GM12878 (cell line): ENCODE data around the gene NTM. TPM values are rescaled to one million over a fixed set of nuclear protein-coding genes. Genes with fewer than 3 reads are reported as not detected.

ENCODE experiments used
- ATAC-seq: fragments of 200-7000 bp; cut with Tn5 transposase; 3 replicates; pipeline ENCODE4 v1.9.1; 2020; ENCODE audit warnings: mild to moderate bottlenecking, moderate library complexity
- BruUV-seq: library from RNA; stranded (reverse); fragments of 400-500 nt; replicated peaks from 2 replicates; lab custom pipeline; 2021; lab: Mats Ljungman, UMichigan
- CTCF ChIA-PET: fragments of 300-600 bp; sonication (Branson Sonifier 250); formaldehyde crosslinking; extraction: SDS; loops from one replicate; lab custom pipeline; 2021; ENCODE audit warnings: inconsistent platforms; lab: Yijun Ruan, JAX
- POLR2A ChIA-PET: fragments of 350-600 bp; formaldehyde crosslinking; extraction: SDS; loops from one replicate; lab custom pipeline; 2021; ENCODE audit warnings: inconsistent platforms; lab: Charles Lee
- RAD21 ChIA-PET: fragments of 300-600 bp; sonication (Branson Sonifier 250); formaldehyde crosslinking; loops from one replicate; lab custom pipeline; 2023; ENCODE audit warnings: antibody characterized with exemption; ENCODE audit not compliant: unreplicated experiment; lab: Charles Lee
- SMC1A ChIA-PET: fragments of 300-600 bp; sonication (Branson Sonifier 250); formaldehyde crosslinking; loops from one replicate; lab custom pipeline; 2023; ENCODE audit not compliant: unreplicated experiment, uncharacterized antibody; lab: Charles Lee
- DNase-seq: peaks from one replicate; pipeline ENCODE4 v3.0.0-alpha.2; 2011; ENCODE audit warnings: low read depth, low spot score
- FAIRE-seq: peaks from 3 replicates; lab custom pipeline; 2011; peaks lifted over from hg19 to GRCh38; lab: Jason Lieb, UNC
- H2AFZ ChIP-seq: 2 replicates; pipeline ENCODE4 v1.6.0; 2011; ENCODE audit warnings: low read depth, low read length, control low read depth; ENCODE audit not compliant: control insufficient read depth
- H3K27ac ChIP-seq: 2 replicates; pipeline ENCODE4 v1.5.1; 2011; ENCODE audit warnings: control low read depth; ENCODE audit not compliant: control insufficient read depth, insufficient read depth
- H3K27me3 ChIP-seq, 2 experiments: replicated peaks in 1 of 2; 2 replicates each; pipeline versions ENCODE4 v1.6.0 to v1.6.1; 2011; ENCODE audit warnings: low read length in 1 of 2; ENCODE audit not compliant: control insufficient read depth in 2 of 2, insufficient read depth in 2 of 2
- H3K36me3 ChIP-seq, 2 experiments: 2 replicates each; pipeline ENCODE4 v1.5.1; 2011; ENCODE audit warnings: low read length in 1 of 2; ENCODE audit not compliant: control insufficient read depth in 2 of 2, insufficient read depth in 2 of 2
- H3K4me1 ChIP-seq: 2 replicates; pipeline ENCODE4 v1.6.1; 2011; ENCODE audit warnings: mild to moderate bottlenecking, low read length, moderate library complexity, mixed read lengths; ENCODE audit not compliant: control insufficient read depth, insufficient read depth
- H3K4me2 ChIP-seq: 2 replicates; pipeline ENCODE4 v1.6.0; 2011; ENCODE audit warnings: control low read depth; ENCODE audit not compliant: control insufficient read depth, insufficient read depth
- H3K4me3 ChIP-seq: fragments of 200-600 bp; sonication (generic); 2 replicates; pipeline ENCODE4 v1.5.1; 2016
- H3K79me2 ChIP-seq: 2 replicates; pipeline ENCODE4 v1.6.0; 2011; ENCODE audit warnings: low read length; ENCODE audit not compliant: control insufficient read depth, insufficient read depth
- H3K9ac ChIP-seq: 2 replicates; pipeline ENCODE4 v1.8.0; 2011; ENCODE audit warnings: low read length, control low read depth, mixed read lengths; ENCODE audit not compliant: control insufficient read depth, insufficient read depth
- H3K9me3 ChIP-seq: replicated peaks from 3 replicates; pipeline ENCODE4 v1.5.1; 2011; ENCODE audit warnings: mild to moderate bottlenecking, low read length; ENCODE audit not compliant: control insufficient read depth, insufficient read depth
- H4K20me1 ChIP-seq: 2 replicates; pipeline ENCODE4 v1.6.0; 2011; ENCODE audit not compliant: control insufficient read depth, insufficient read depth
- CHD2 ChIP-seq: IDR thresholded peaks from 2 replicates; pipeline ENCODE4 v1.6.1; 2011; ENCODE audit warnings: low read depth, low read length, improper control_type of control experiment, borderline replicate concordance
- GABPA ChIP-seq: IDR thresholded peaks from 2 replicates; pipeline ENCODE4 v1.6.1; 2014; ENCODE audit warnings: antibody characterized with exemption, low read depth, mild to moderate bottlenecking, inconsistent platforms
- HCFC1 ChIP-seq: fragments of 150-350 bp; IDR thresholded peaks from 2 replicates; pipeline ENCODE4 v1.6.1; 2014; ENCODE audit warnings: low read length
- NFXL1 ChIP-seq: fragments of 450-650 bp; IDR thresholded peaks from 2 replicates; pipeline ENCODE4 v1.6.1; 2017; ENCODE audit warnings: antibody characterized with exemption, mild to moderate bottlenecking, borderline replicate concordance
- NFYA ChIP-seq: IDR thresholded peaks from 2 replicates; pipeline ENCODE4 v1.6.1; 2011; ENCODE audit warnings: low read depth, mild to moderate bottlenecking, low read length, improper control_type of control experiment, borderline replicate concordance
- RAD21 ChIP-seq: IDR thresholded peaks from 2 replicates; pipeline ENCODE4 v1.6.1; 2011; ENCODE audit warnings: mild to moderate bottlenecking, low read depth, low read length, moderate library complexity; ENCODE audit not compliant: insufficient read depth
- RAD51 ChIP-seq: fragments of 450-650 bp; IDR thresholded peaks from 2 replicates; pipeline ENCODE4 v1.6.1; 2016; ENCODE audit warnings: moderate library complexity, mild to moderate bottlenecking, inconsistent platforms
- TCF3 ChIP-seq: IDR thresholded peaks from 2 replicates; pipeline ENCODE4 v1.6.1; 2012; ENCODE audit warnings: low read depth, mild to moderate bottlenecking, low read length, borderline replicate concordance; ENCODE audit not compliant: insufficient read depth
- TCF7 ChIP-seq: IDR thresholded peaks from 2 replicates; pipeline ENCODE4 v1.6.1; 2014; ENCODE audit warnings: antibody characterized with exemption, borderline replicate concordance
- WGBS: methylation state at CpG from one replicate; pipeline ENCODE4 v1.1.6; 2016; ENCODE audit warnings: low lambda C conversion rate; ENCODE audit not compliant: insufficient replicate concordance, insufficient coverage; ENCODE audit errors: missing lambda C conversion rate; 5-methylcytosine and 5-hydroxymethylcytosine counted together
- in situ Hi-C: fragments of 300-500 bp; cut with MboI; formaldehyde crosslinking; loops from 9 replicates; pipeline ENCODE4 v1.14.3; 2018; ENCODE audit warnings: mixed read lengths
- intact Hi-C: fragments of 100-400 bp; cut with micrococcal nuclease; formaldehyde crosslinking; loops from one replicate; pipeline ENCODE4 v1.14.2; 2022; ENCODE audit not compliant: unreplicated experiment
- polyA plus RNA-seq, 11 experiments: library from polyadenylated mRNA; depleted of rRNA in 4 of 11; unstranded in 6 of 11; stranded (reverse) in 5 of 11; fragments of >200 nt; fragmentation: Nextera tagmentation in 4 of 11; fragmentation: Illumina TruSeq in 1 of 11; extraction: Ambion mirVana in 4 of 11; extraction: Trizol in 1 of 11; gene quantifications; 1 replicate in 1 of 11; 2 replicates in 10 of 11; pipeline versions ENCODE4 v1.2.1 to v1.2.3, GENCODE V29; 2011 to 2016; ENCODE audit warnings: inconsistent platforms in 2 of 11, missing spikeins in 2 of 11, low read depth in 1 of 11
- total RNA-seq, 4 experiments: library from RNA; depleted of rRNA in 3 of 4; stranded (reverse); fragments of >200 nt in 3 of 4; fragmentation: Illumina TruSeq in 1 of 4; extraction: Trizol in 1 of 4; gene quantifications; 2 replicates each; pipeline versions ENCODE4 v1.2.1 to v1.2.3, GENCODE V29; 2013 to 2021
- TF ChIP-seq, protein P1 (sequence below): IDR thresholded peaks from 2 replicates; pipeline ENCODE4 v1.6.1; 2012; ENCODE audit warnings: low read depth, low read length, improper control_type of control experiment
- TF ChIP-seq, protein P2 (sequence below): IDR thresholded peaks from 2 replicates; pipeline ENCODE4 v1.6.1; 2011; ENCODE audit warnings: borderline replicate concordance, low read depth, mild to moderate bottlenecking, moderate library complexity, low read length; ENCODE audit not compliant: insufficient read depth, poor library complexity, severe bottlenecking
- TF ChIP-seq, protein P3 (sequence below): fragments of 450-650 bp; IDR thresholded peaks from 2 replicates; pipeline ENCODE4 v1.6.1; 2017; ENCODE audit warnings: mild to moderate bottlenecking, moderate library complexity

Gene NTM
- total and polyA plus RNA-seq, 10 of the 15 experiments (the other 5 are each of a cell fraction or from before 2014, with no cell fraction given): not detected

DNA sequence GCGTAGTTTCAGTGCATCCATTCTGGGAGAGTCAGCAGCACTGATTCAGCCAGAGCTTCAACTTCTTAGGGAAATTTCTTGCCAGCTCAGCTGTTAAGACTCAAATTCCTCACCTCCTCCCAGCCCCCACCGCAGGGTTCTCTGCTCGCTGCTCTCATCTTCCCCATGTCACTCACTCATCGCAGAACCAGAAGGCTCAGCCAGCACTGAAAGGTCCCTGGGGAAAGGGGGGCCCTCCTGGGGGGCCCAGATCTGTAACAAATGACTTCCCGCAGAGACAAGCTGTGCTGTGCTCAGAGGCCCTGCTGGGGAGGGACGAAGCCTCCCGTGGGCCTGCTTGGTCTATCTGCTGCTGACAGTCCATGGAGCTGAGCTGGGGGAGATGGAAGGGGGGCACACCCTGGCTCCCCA lies 220.6 kb downstream of the NTM start:
- peaks cover 2 to 3% of the 10 kb centered on the region in 2 experiments; a peak in 2 of 4 replicates for H3K27me3 ChIP-seq
- DNase-seq (no peak), ATAC-seq (no peak), FAIRE-seq (no peak)
- in situ Hi-C loops: no loop called here
- intact Hi-C loops: no loop called here
- no peak overlapping the region for H3K4me2 ChIP-seq
- no peak overlapping the region for H3K27ac ChIP-seq
- 22% methylated on average over 7 of the region's 7 CpGs for WGBS
- no peak overlapping the region for H3K4me3 ChIP-seq
- BruUV-seq: no TSS peak
- no peaks in the 10 kb centered on the region for H3K79me2 ChIP-seq
- ChIA-PET POLR2A (no interaction called here), CTCF (no interaction called here), SMC1A (no interaction called here), RAD21 (no interaction called here)
- no peaks in the 10 kb centered on the region for H3K36me3 ChIP-seq
- H4K20me1 ChIP-seq: no peaks in the 10 kb centered on the region
- H3K9ac ChIP-seq: no peak overlapping the region
- no peak for TF ChIP-seq RAD21
- TF ChIP-seq, protein P1, sequence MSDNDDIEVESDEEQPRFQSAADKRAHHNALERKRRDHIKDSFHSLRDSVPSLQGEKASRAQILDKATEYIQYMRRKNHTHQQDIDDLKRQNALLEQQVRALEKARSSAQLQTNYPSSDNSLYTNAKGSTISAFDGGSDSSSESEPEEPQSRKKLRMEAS: no peak
- no peak for TF ChIP-seq NFXL1
- TF ChIP-seq, protein P2, sequence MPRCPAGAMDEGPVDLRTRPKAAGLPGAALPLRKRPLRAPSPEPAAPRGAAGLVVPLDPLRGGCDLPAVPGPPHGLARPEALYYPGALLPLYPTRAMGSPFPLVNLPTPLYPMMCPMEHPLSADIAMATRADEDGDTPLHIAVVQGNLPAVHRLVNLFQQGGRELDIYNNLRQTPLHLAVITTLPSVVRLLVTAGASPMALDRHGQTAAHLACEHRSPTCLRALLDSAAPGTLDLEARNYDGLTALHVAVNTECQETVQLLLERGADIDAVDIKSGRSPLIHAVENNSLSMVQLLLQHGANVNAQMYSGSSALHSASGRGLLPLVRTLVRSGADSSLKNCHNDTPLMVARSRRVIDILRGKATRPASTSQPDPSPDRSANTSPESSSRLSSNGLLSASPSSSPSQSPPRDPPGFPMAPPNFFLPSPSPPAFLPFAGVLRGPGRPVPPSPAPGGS: no peak
- TF ChIP-seq HCFC1: no peak
- TF ChIP-seq NFYA: no peak
- TF ChIP-seq CHD2: no peak
- no peak for TF ChIP-seq GABPA
- TF ChIP-seq TCF3: no peak
- no peak for TF ChIP-seq TCF7
- TF ChIP-seq, protein P3, sequence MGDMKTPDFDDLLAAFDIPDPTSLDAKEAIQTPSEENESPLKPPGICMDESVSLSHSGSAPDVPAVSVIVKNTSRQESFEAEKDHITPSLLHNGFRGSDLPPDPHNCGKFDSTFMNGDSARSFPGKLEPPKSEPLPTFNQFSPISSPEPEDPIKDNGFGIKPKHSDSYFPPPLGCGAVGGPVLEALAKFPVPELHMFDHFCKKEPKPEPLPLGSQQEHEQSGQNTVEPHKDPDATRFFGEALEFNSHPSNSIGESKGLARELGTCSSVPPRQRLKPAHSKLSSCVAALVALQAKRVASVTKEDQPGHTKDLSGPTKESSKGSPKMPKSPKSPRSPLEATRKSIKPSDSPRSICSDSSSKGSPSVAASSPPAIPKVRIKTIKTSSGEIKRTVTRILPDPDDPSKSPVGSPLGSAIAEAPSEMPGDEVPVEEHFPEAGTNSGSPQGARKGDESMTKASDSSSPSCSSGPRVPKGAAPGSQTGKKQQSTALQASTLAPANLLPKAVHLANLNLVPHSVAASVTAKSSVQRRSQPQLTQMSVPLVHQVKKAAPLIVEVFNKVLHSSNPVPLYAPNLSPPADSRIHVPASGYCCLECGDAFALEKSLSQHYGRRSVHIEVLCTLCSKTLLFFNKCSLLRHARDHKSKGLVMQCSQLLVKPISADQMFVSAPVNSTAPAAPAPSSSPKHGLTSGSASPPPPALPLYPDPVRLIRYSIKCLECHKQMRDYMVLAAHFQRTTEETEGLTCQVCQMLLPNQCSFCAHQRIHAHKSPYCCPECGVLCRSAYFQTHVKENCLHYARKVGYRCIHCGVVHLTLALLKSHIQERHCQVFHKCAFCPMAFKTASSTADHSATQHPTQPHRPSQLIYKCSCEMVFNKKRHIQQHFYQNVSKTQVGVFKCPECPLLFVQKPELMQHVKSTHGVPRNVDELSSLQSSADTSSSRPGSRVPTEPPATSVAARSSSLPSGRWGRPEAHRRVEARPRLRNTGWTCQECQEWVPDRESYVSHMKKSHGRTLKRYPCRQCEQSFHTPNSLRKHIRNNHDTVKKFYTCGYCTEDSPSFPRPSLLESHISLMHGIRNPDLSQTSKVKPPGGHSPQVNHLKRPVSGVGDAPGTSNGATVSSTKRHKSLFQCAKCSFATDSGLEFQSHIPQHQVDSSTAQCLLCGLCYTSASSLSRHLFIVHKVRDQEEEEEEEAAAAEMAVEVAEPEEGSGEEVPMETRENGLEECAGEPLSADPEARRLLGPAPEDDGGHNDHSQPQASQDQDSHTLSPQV: no peak
- TF ChIP-seq RAD51: no peak
- H3K4me1 ChIP-seq: no peaks in the 10 kb centered on the region
- no peak overlapping the region for H2AFZ ChIP-seq
- no peaks in the 10 kb centered on the region for H3K9me3 ChIP-seq
